ENCODE measurements around the gene SHANK3.

- TF ChIP-seq MAZ (IDR thresholded peaks at IDR 0.05; ENCODE audit: borderline replicate concordance, low read depth, low read length) (no peak), USF2 (IDR thresholded peaks at IDR 0.05; ENCODE audit: low read depth, low read length) (no peak), RFX5 (IDR thresholded peaks at IDR 0.05; ENCODE audit: low read depth, low read length) (no peak), CTCF (conservative IDR thresholded peaks at IDR 0.05; ENCODE audit: low read depth, low read length) (no peak), POLR2A (IDR thresholded peaks at IDR 0.05; ENCODE audit: low read depth, low read length) (no peak), NFE2L2 (IDR thresholded peaks at IDR 0.05; ENCODE audit: low read depth, low read length) (no peak), RAD21 (IDR thresholded peaks at IDR 0.05; ENCODE audit: low read length) (no peak), CHD1 (IDR thresholded peaks at IDR 0.05; ENCODE audit: low read depth, low read length) (no peak), MAFK (IDR thresholded peaks at IDR 0.05; ENCODE audit: low read depth, low read length) (no peak), MXI1 (IDR thresholded peaks at IDR 0.05; ENCODE audit: borderline replicate concordance, low read depth, low read length) (no peak)
These were observed 43.8 kb downstream of the SHANK3 start for GRCh38 chr22:50716290-50717024.

Data from IMR-90 (cell line).